HT-29 (cell line): ENCODE results near the gene LHFPL5. TPM values are rescaled to one million over a fixed set of nuclear protein-coding genes. Genes with fewer than 3 reads are reported as not detected.

Experiments
- DNase-seq: peaks from one replicate; pipeline ENCODE4 v3.0.0-alpha.2; 2015; ENCODE audit warnings: low spot score
- total RNA-seq: library from RNA; depleted of rRNA; stranded (reverse); fragments of >200 nt; shearing (Covaris generic); gene quantifications from 2 replicates; pipeline ENCODE4 v1.2.3, GENCODE V29; 2014; rRNA removed

The LHFPL5 gene
- 0.16 and 0.58 TPM in 2 replicates for total RNA-seq

GRCh38 chr6:35804996-35805736 is at the start of gene LHFPL5:
Gene LHFPL5, plus strand, starts transcription at chr6:35805352. Its CDS starts 319 bp downstream, at chr6:35805671.
- peak; percentile 18 for DNase-seq

DNA sequence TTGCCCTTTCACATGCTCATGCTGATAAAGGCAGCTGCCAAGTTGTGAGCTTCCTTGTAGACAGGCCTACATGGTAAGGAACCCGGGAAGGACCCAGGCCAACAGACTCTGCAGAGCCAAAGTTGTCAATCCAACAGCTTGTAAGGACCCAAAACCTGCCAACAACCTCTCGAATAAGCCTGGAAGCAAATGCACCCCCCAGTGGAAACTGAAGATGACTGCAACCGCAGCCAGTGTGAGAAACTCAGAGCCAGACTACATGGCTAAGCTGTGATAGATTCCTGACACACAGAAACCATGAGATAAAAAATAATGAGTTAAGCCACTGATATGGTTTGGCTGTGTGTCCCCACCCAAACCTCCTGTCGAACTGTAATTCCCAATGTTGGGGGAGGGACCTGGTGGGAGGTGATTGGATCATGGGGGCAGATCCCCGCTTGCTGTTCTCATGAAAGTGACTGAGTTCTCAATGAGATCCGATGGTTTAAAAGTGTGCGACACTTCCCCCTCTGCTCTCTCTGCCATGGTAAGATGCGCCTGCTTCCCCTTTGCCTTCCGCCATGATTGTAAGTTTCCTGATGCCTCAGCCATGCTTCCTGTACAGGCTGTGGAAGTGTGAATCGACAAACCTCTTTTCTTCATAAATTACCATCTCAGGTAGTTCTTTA is 47.6 kb upstream of the LHFPL5 start:
- DNase-seq: peak; percentile 42

- DNase-seq: no peak
Observed at GRCh38 chr6:35759426-35759825, 45.7 kb upstream of the LHFPL5 start.

GRCh38 chr6:35765739-35766138 is 39.4 kb upstream of the LHFPL5 start:
- no peak for DNase-seq

DNA sequence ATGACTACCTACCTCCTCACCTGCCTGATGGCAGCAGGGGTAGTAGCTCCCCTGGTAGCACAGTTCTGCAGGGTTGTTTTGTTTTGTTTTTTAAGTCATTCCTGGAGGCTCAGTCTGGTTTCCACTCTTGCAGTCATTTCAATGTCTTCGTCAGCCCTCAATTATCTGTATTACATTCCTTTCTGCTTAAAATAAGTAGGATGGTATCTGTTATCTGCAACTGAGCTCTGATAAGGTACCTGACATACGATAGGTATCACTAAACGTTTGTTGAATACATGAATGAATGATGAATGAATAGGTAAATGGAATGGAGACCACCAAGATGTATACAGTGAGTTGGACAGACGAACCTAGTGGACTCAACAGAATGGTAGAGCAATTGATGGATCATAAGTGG is 35.9 kb upstream of the LHFPL5 start:
- no peak for DNase-seq

DNA sequence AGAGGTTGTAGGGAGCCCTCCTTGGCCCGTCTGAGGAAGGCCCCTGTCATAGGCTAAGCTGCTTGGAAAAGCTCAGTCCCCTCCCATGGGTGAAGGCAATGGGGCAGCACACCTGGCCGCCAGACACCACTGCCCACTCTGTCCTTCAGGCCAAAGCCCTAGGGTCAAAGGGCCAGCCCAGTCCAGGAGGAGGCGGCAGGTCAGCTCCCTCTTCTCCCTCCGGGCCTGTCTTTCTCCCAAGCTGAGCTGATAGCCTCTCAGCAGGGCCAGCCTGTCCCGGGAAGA is 33.9 kb upstream of the LHFPL5 start:
- DNase-seq: no peak

- no peak for DNase-seq
Observed at GRCh38 chr6:35774116-35774794, 30.9 kb upstream of the LHFPL5 start.

DNA sequence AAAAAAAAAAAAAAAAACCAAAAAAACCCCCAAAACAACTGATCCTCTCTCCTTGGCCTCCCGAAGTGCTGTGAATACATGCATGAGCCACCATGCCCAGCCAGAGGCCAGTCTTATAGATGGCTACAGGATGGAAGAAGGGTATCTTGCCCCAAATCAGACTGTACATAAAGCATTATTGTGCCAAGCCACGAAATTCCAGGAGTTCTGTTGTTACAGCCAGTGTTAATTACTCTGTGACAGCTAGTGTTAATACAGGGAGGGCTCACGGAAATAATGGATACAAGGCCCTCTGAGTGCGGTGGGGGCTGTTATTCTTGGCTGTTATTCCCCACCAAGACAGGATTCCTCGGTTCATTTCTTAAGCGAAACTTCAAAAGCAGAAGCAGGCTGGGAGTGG is 30.1 kb upstream of the LHFPL5 start:
- DNase-seq: no peak

DNA sequence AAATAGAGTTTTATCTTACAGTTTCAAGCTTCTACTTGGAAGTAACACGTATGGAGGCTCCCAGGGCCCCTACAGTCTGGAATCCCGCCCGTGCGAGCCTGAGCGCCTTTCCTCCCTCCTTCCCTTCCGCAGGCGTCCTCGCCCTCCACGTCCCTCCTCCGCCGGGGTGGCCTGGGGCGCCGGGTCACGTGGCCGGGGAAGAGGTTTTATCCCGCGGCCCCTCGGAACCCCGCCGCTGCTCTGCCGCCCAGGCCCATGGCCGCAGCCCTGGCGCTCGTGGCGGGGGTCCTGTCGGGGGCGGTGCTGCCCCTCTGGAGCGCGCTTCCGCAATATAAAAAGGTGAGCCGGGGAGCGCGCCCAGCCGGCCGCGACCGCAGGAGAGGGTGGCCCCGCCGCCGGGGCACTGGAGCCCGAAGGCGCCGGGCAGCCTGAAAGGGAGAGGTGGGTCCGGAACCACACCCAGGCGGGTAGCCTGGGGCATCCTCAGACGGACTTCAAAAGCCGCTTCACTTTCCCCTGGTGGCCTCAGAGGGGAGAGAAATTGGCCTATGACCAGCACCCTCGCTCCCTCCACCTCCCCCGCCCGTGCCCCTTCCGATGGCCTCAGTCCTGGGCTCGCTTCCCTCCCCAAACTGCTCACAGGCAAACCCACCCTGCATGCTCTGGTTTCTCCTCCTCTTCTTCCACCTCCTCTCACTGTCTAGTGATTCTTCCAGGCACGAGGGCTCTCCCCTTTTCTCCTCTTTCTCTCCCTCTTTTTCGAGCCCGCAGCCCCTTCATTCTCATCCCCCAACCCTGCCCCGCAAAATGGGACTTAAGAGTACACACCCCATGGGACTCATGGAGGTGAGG is 28.6 kb upstream of the LHFPL5 start, which contains the start of gene CLPSL2:
CLPSL2 (plus strand) TSS at position 235 of the 852 bp plus-strand sequence; CDS start at position 256, 21 bp downstream.
- DNase-seq: no peak

- no peak for DNase-seq
Observed at GRCh38 chr6:35777356-35778102, 27.6 kb upstream of the LHFPL5 start.

- DNase-seq: no peak
Observed at GRCh38 chr6:35778437-35778836, 26.7 kb upstream of the LHFPL5 start.

DNA sequence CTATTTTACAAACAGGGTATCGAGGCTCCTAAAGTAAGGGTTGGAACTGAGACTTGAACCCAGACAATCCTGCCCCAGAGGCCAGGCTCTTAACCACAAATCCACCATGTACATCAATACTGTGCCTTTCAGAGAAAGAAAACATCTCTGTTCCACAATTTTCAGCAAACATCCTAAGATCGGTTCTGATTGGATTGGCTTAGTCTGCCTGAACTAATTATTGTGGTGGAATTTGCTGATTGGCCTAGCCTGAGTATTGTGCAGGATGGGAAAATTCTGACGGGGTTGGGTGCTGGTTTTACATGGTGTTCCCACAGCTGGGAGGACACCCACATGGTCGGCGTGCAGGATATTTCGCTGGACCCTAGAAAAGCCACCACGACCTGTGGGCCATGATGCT is 24.4 kb upstream of the LHFPL5 start, which contains the start of gene CLPSL1:
CLPSL1 (plus strand) TSS at position 301 of the 400 bp plus-strand sequence; CDS start at position 393, 92 bp downstream.
- DNase-seq: no peak

GRCh38 chr6:35781290-35781689 is 23.9 kb upstream of the LHFPL5 start:
- no peak for DNase-seq

DNA sequence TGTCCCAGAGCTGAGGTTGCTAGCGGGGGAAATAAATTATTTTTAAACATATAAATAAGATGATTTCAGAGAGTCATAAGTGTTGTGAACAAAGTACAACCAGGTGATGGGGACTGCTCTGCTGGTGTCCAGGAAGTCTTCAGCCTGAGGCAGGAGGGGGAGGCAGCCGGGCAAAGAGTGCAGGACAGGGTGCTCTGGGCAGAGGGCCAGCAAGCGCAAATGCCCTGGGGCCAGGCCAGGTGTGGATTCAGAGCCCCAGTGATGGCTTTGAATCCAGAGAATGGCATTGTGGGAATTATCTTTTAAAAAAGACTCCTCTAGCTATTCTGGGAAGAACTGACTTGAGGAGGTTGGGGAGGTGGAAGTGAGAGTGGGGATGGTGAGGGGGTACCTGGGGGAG is 22.7 kb upstream of the LHFPL5 start:
- no peak for DNase-seq

- no peak for DNase-seq
Observed at GRCh38 chr6:35784200-35784599, 21.0 kb upstream of the LHFPL5 start.

DNA sequence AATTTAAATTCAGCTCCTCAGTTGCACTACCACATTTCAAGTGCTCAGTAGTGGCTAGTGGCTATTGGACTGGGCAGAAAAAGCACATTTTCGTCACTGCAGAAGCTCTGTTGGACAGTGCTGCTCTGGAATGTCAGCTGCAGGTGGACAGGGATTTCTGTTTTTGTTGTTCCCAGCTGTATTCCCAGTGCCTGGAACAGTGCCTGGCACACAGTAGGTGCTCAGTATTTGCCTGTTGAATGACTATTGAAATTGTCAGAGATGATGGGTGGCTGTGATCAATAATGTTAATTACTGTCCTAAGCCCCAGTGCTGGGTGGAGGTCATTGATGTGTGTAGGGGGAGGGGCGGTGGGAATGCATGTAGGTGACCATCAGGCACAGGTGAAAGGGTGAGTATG is 18.9 kb upstream of the LHFPL5 start:
- no peak for DNase-seq

DNA sequence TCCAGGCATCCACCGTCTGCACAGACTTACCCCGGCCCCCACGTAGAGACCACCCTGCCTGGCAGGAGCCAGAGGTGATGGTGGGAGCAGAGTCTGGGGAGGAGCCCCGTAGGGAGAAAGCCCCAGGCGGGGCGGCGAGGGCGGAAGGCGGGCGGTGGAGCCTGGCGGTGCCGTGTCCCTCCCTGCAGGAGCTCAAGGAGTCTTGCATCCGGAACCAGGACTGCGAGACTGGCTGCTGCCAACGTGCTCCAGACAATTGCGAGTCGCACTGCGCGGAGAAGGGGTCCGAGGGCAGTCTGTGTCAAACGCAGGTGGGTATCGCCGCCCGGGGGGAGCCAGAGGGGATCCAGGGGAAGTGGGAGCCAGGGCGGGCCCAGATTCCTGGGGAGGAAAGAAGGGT is 18.3 kb upstream of the LHFPL5 start:
- DNase-seq: no peak

- DNase-seq: no peak
Observed at GRCh38 chr6:35787266-35788218, 17.6 kb upstream of the LHFPL5 start.

DNA sequence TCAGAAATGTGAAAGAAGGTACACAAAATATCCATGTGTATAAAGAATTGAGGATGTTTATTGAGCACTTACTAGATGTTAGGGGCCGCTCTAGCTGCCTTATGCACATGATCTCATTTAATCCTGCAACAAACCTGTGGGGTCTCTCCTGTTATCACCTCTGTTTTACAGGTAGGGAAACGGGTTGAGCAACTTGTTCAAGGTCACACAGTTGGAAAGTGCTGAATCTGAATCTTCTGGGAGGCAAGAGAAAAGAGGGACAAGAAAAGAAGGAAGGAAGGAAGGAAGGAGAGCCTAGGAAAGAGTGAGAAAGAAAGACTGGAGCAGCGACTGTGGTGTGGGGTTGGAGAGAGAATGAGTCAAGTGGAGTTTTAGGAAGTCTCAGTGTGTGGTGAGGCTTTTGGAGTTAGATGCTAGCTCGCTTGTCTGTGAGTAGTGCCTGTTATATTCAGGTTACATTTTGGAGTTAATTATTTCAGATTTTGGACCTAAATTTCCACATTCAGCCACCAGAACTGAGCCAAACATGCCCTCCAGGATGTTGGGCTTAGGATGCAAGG is 16.6 kb upstream of the LHFPL5 start:
- no peak for DNase-seq
